ENCODE results near the gene LIN7C. TPM values are rescaled to one million over a fixed set of nuclear protein-coding genes. Genes with fewer than 3 reads are reported as not detected.

LIN7C gene
- total RNA-seq, 1 donor from 2014 or later, result 36.5 TPM

- H3K4me3 ChIP-seq, result no peak overlapping the region
- H3K27me3 ChIP-seq, result peaks cover 2% of the 10 kb centered on the region
- intact Hi-C loops (cut with DNase I), result no loop called here
- no peak for ATAC-seq
- no peak for TF ChIP-seq CTCF (IDR thresholded peaks at IDR 0.05)
- no peaks in the 10 kb centered on the region for H3K9me3 ChIP-seq
- H3K27ac ChIP-seq, result no peak overlapping the region
- H3K4me1 ChIP-seq, result peaks cover 10% of the 10 kb centered on the region
- no peak for DNase-seq
- no peaks in the 10 kb centered on the region for H3K36me3 ChIP-seq
Observed at GRCh38 chr11:27475622-27476021, 30.9 kb downstream of the LIN7C start.

- DNase-seq, result no peak
- intact Hi-C loops (cut with DNase I), result no loop called here
- Histone ChIP-seq H3K9me3 (no peaks in the 10 kb centered on the region), H3K4me3 (no peak overlapping the region), H3K27ac (no peak overlapping the region), H3K36me3 (no peaks in the 10 kb centered on the region), H3K27me3 (peaks cover 15% of the 10 kb centered on the region), H3K4me1 (peaks cover 11% of the 10 kb centered on the region)
- no peak for ATAC-seq
- no peak for TF ChIP-seq CTCF (IDR thresholded peaks at IDR 0.05)
Observed at GRCh38 chr11:27473017-27473406, 33.6 kb downstream of the LIN7C start.

- Histone ChIP-seq H3K9me3 (no peaks in the 10 kb centered on the region), H3K4me3 (peak within 1 kb of the TSS; percentile 66), H3K36me3 (no peaks in the 10 kb centered on the region), H3K27me3 (peaks cover 15% of the 10 kb centered on the region), H3K27ac (peak within 1 kb of the TSS; percentile 60), H3K4me1 (peaks cover 11% of the 10 kb centered on the region)
- DNase-seq, result peak; percentile 84
- TF ChIP-seq CTCF (IDR thresholded peaks at IDR 0.05), result no peak
- intact Hi-C loops (cut with DNase I), result no loop called here
- ATAC-seq, result peak; percentile 92
Observed at GRCh38 chr11:27472398-27473016, 34.1 kb downstream of the LIN7C start, which contains the start of gene LGR4. LGR4 (minus strand) TSS chr11:27472790; CDS start chr11:27472302, 488 bp downstream.

- Histone ChIP-seq H3K27me3 (peaks cover 15% of the 10 kb centered on the region), H3K9me3 (no peaks in the 10 kb centered on the region), H3K27ac (peak overlapping the region; percentile 60), H3K36me3 (no peaks in the 10 kb centered on the region), H3K4me1 (peaks cover 11% of the 10 kb centered on the region), H3K4me3 (peak overlapping the region; percentile 66)
- ATAC-seq (peak; percentile 71), DNase-seq (peak; percentile 72)
- intact Hi-C loops (cut with DNase I), result no loop called here
- TF ChIP-seq CTCF (IDR thresholded peaks at IDR 0.05), result no peak
Observed at GRCh38 chr11:27471589-27472397, 34.8 kb downstream of the LIN7C start.

GRCh38 chr11:27470826-27471588, 35.6 kb downstream of the LIN7C start:
- TF ChIP-seq CTCF (IDR thresholded peaks at IDR 0.05), result no peak
- H3K27ac ChIP-seq, result no peak overlapping the region

More at GRCh38 chr11:27470826-27471588, 35.6 kb downstream of the LIN7C start:
- Histone ChIP-seq H3K4me3 (peak overlapping the region; percentile 66), H3K36me3 (no peaks in the 10 kb centered on the region), H3K9me3 (no peaks in the 10 kb centered on the region), H3K27me3 (peaks cover 15% of the 10 kb centered on the region), H3K4me1 (peaks cover 11% of the 10 kb centered on the region)
- no peak for DNase-seq
- intact Hi-C loops (cut with DNase I), result no loop called here
- ATAC-seq, result no peak
